ENCODE data around the gene NRXN3. TPM values are rescaled to one million over a fixed set of nuclear protein-coding genes. Genes with fewer than 3 reads are reported as not detected.

NRXN3 gene
- total RNA-seq, 4 donors from 2014 or later, result 4.1 to 11.9 (median 5.8) TPM

DNA sequence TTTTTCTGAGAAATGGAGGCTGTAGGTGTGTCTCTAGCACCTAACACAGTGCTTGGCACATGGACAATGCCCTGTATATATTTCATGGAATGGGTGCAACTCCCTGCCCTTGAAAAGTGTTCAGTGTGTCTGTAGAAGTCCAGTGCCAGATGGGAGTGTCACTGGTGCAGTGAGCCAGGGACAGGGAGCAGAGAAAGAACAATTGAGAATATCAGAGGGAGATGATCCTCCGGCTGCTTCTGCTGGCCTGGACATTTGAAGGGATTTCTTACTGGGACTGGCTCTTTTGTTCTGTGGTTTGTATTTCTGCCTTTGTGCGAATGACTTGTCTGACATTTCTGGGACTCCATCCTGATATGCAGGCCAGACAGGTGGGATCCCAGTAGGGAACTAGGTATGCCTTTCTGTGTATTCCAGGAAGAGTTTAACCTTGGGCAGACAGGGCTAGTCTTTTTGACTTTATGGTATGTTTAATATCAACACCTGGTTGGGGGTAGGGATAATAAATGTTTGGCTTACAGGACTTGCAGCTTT is 328.0 kb downstream of the NRXN3 start:
- TF ChIP-seq, protein P1, sequence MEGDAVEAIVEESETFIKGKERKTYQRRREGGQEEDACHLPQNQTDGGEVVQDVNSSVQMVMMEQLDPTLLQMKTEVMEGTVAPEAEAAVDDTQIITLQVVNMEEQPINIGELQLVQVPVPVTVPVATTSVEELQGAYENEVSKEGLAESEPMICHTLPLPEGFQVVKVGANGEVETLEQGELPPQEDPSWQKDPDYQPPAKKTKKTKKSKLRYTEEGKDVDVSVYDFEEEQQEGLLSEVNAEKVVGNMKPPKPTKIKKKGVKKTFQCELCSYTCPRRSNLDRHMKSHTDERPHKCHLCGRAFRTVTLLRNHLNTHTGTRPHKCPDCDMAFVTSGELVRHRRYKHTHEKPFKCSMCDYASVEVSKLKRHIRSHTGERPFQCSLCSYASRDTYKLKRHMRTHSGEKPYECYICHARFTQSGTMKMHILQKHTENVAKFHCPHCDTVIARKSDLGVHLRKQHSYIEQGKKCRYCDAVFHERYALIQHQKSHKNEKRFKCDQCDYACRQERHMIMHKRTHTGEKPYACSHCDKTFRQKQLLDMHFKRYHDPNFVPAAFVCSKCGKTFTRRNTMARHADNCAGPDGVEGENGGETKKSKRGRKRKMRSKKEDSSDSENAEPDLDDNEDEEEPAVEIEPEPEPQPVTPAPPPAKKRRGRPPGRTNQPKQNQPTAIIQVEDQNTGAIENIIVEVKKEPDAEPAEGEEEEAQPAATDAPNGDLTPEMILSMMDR (IDR thresholded peaks at IDR 0.05), result no peak
- TF ChIP-seq POLR2AphosphoS5 (IDR thresholded peaks at IDR 0.05), result no peak
- no peak for TF ChIP-seq POLR2A (IDR thresholded peaks at IDR 0.05)
- TF ChIP-seq EP300 (IDR thresholded peaks at IDR 0.05; ENCODE audit: low read depth), result no peak
- no peak for DNase-seq
- H3K36me3 ChIP-seq, result no peaks in the 10 kb centered on the region
- H3K4me3 ChIP-seq, result no peak overlapping the region
- intact Hi-C loops (cut with DNase I; ENCODE audit: low total_unique reads) (no loop called here), in situ Hi-C loops (cut with MboI; ENCODE audit: low pct_ligation_motif_present in 1 of 4, low pct_unique_long_range_greater_than_20kb in 1 of 4, low sequenced_read_pairs in 3 of 4) (no loop called here)
- H3K4me1 ChIP-seq, result no peaks in the 10 kb centered on the region
- no peak overlapping the region for H3K27ac ChIP-seq
- H3K27me3 ChIP-seq, result no peaks in the 10 kb centered on the region
- 89% methylated on average over 2 of the region's 2 CpGs; no CpG with 5 or more reads in 1 of the 2 donors for WGBS, 2 donors (ENCODE audit: low coverage in 1 of 2)
- H3K9me3 ChIP-seq, result no peaks in the 10 kb centered on the region

DNA sequence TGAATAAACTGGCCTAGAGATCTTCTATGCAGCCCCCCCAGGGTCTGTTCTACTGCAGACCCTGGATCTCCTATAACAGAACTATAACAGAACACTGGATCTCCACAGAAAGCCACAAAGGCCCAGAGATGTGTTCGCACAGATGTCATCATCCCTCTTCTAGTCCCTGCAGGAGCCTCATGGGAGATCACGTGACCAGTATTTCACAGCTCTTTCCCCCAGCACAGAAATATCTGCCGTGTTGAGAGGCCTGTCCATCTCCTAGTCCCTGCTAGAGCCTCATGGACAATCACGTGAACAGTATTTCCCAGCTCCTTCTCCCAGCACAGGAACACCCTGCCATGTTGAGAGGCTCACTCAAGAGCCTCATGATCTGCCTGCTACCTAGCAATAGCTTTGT is 331.7 kb downstream of the NRXN3 start:
- intact Hi-C loops (cut with DNase I; ENCODE audit: low total_unique reads), result no loop called here
- in situ Hi-C loops (cut with MboI; ENCODE audit: low pct_ligation_motif_present in 1 of 4, low pct_unique_long_range_greater_than_20kb in 1 of 4, low sequenced_read_pairs in 3 of 4), result no loop called here
- Histone ChIP-seq H3K36me3 (no peaks in the 10 kb centered on the region), H3K27ac (no peak overlapping the region), H3K4me3 (no peak overlapping the region), H3K9me3 (no peaks in the 10 kb centered on the region), H3K27me3 (no peaks in the 10 kb centered on the region), H3K4me1 (no peaks in the 10 kb centered on the region)
- 76% methylated on average over 4 of the region's 4 CpGs; no CpG with 5 or more reads in 1 of the 2 donors for WGBS, 2 donors (ENCODE audit: low coverage in 1 of 2)
- TF ChIP-seq, protein P1 (IDR thresholded peaks at IDR 0.05), result no peak
- TF ChIP-seq POLR2A (IDR thresholded peaks at IDR 0.05) (no peak), POLR2AphosphoS5 (IDR thresholded peaks at IDR 0.05) (no peak), EP300 (IDR thresholded peaks at IDR 0.05; ENCODE audit: low read depth) (no peak)
- no peak for DNase-seq

DNA sequence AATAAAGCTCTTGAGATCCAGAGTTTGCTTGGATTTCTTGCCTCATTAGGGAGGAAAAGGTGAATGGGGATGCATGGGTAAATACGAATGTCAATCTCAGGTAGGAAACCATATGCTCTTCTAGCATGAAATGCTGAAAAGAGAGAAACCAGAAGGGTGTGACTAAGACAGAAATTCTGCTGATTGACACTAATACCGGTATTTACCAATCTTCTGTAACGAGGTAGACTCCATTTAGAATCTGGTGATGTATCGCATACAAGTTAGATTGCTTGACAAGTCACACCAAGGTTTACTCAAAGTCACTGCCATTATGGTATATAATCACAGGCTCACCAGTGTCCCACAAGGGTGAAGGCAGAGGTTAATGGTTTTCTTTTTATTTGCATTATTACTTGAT is 337.9 kb downstream of the NRXN3 start:
- Histone ChIP-seq H3K9me3 (no peaks in the 10 kb centered on the region), H3K4me3 (no peak overlapping the region), H3K27ac (no peak overlapping the region), H3K4me1 (no peaks in the 10 kb centered on the region), H3K36me3 (no peaks in the 10 kb centered on the region), H3K27me3 (no peaks in the 10 kb centered on the region)
- in situ Hi-C loops (cut with MboI; ENCODE audit: low pct_ligation_motif_present in 1 of 4, low pct_unique_long_range_greater_than_20kb in 1 of 4, low sequenced_read_pairs in 3 of 4) (no loop called here), intact Hi-C loops (cut with DNase I; ENCODE audit: low total_unique reads) (no loop called here)
- TF ChIP-seq POLR2AphosphoS5 (IDR thresholded peaks at IDR 0.05) (no peak), EP300 (IDR thresholded peaks at IDR 0.05; ENCODE audit: low read depth) (no peak), POLR2A (IDR thresholded peaks at IDR 0.05) (no peak)
- TF ChIP-seq, protein P1 (IDR thresholded peaks at IDR 0.05), result no peak
- 89 to 91% methylated on average over 2 to 4 of the region's 4 CpGs for WGBS, 2 donors (ENCODE audit: low coverage in 1 of 2)
- DNase-seq, result no peak

DNA sequence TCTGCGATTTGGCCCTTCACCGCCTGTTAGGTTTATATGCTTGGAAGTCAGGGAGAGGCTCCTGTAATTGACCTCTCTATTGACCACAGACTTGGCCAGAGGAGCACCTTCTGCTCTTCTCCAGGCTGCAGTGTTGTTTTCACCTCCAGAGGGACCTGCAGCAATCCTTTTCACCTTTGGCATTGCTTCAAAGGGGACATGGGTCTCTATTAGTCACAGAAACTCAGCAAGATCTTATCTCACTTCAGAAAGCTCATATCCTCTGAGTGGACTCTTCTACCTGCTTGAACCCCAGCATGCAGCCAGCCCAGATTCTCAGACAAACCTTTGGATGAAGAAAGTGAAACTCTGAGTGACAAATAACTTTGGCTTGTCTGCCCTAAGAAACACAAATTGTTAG is 339.3 kb downstream of the NRXN3 start:
- Histone ChIP-seq H3K27me3 (no peaks in the 10 kb centered on the region), H3K27ac (no peak overlapping the region), H3K9me3 (no peaks in the 10 kb centered on the region), H3K4me3 (no peak overlapping the region), H3K36me3 (no peaks in the 10 kb centered on the region), H3K4me1 (no peaks in the 10 kb centered on the region)
- 58% methylated on average over 2 of the region's 2 CpGs; no CpG with 5 or more reads in 1 of the 2 donors for WGBS, 2 donors (ENCODE audit: low coverage in 1 of 2)
- no peak for DNase-seq
- in situ Hi-C loops (cut with MboI; ENCODE audit: low pct_ligation_motif_present in 1 of 4, low pct_unique_long_range_greater_than_20kb in 1 of 4, low sequenced_read_pairs in 3 of 4) (no loop called here), intact Hi-C loops (cut with DNase I; ENCODE audit: low total_unique reads) (no loop called here)
- TF ChIP-seq, protein P1 (IDR thresholded peaks at IDR 0.05), result no peak
- TF ChIP-seq POLR2A (IDR thresholded peaks at IDR 0.05), result no peak
